Epithelial cell of esophagus (primary cell): Measurements from ENCODE around the gene SLC19A1.

Experiments
- DNase-seq: peaks from one replicate; pipeline ENCODE4 v3.0.0; 2010; ENCODE audit warnings: low read depth
- H3K4me3 ChIP-seq: 2 replicates; pipeline ENCODE4 v1.5.1; 2011; ENCODE audit warnings: mild to moderate bottlenecking, low read length, control low read depth
- CTCF ChIP-seq: IDR thresholded peaks from 2 replicates; pipeline ENCODE4 v1.5.1; 2011; ENCODE audit warnings: low read depth, mild to moderate bottlenecking, low read length, control low read depth, inconsistent platforms; ENCODE audit not compliant: insufficient read depth; ENCODE audit errors: missing control alignments

The SLC19A1 gene

GRCh38 chr21:45546636-45547544 lies 4.7 kb upstream of the SLC19A1 start:
- DNase-seq = no peak
- H3K4me3 ChIP-seq = no peak overlapping the region
- no peak for TF ChIP-seq CTCF

GRCh38 chr21:45545691-45546531 lies 3.7 kb upstream of the SLC19A1 start:
- no peak overlapping the region for H3K4me3 ChIP-seq
- DNase-seq = no peak
- TF ChIP-seq CTCF = no peak

GRCh38 chr21:45545236-45545570 lies 3.0 kb upstream of the SLC19A1 start:
- DNase-seq = no peak
- TF ChIP-seq CTCF = no peak
- H3K4me3 ChIP-seq = no peak overlapping the region

- H3K4me3 ChIP-seq = no peak overlapping the region
- no peak for DNase-seq
- no peak for TF ChIP-seq CTCF
These were observed 2.4 kb upstream of the SLC19A1 start for GRCh38 chr21:45544449-45545235.

GRCh38 chr21:45543710-45544448 lies 1.6 kb upstream of the SLC19A1 start:
- H3K4me3 ChIP-seq = no peak overlapping the region
- DNase-seq = no peak
- no peak for TF ChIP-seq CTCF

GRCh38 chr21:45543371-45543709 lies 1.1 kb upstream of the SLC19A1 start:
- no peak for TF ChIP-seq CTCF
- no peak overlapping the region for H3K4me3 ChIP-seq
- DNase-seq = no peak
